Measurements from ENCODE around the gene EMP3.

- no peak for TF ChIP-seq CTCF (IDR thresholded peaks at IDR 0.05; ENCODE audit: low read depth, low read length)
- no peak for TF ChIP-seq EZH2phosphoT487 (IDR thresholded peaks at IDR 0.05; ENCODE audit: low read depth)
These were observed 27.4 kb upstream of the EMP3 start for GRCh38 chr19:48297975-48298374.

Measured in OCI-LY3 (cell line).